ENCODE measurements around the gene ST6GALNAC6. TPM values are rescaled to one million over a fixed set of nuclear protein-coding genes. Genes with fewer than 3 reads are reported as not detected.

Gene ST6GALNAC6
- total and polyA plus RNA-seq, 2 of the 4 experiments (the other 2 are of a cell fraction) = 35.7 to 48.6 TPM

- Histone ChIP-seq H3K23ac (ENCODE audit: low read depth, low read length) (no peak overlapping the region), H2AK9ac (replicated peaks; ENCODE audit: low read depth, low read length, poor library complexity) (peak overlapping the region; percentile 50), H2AK5ac (ENCODE audit: low read depth, low read length) (no peak overlapping the region), H4K8ac (ENCODE audit: low read depth in 2 of 2, low read length in 2 of 2) (no peak overlapping the region), H3K9me3 (ENCODE audit: control insufficient read depth, insufficient read depth, low read length) (no peaks in the 10 kb centered on the region), H3K9ac (ENCODE audit: low read depth, low read length) (no peak overlapping the region), H2BK15ac (ENCODE audit: low read depth, low read length) (no peak overlapping the region), H4K5ac (ENCODE audit: low read depth, low read length) (no peak overlapping the region), H3K36me3 (ENCODE audit: control insufficient read depth, insufficient read depth, low read length) (peaks cover 31% of the 10 kb centered on the region), H3K9me1 (ENCODE audit: insufficient read depth, low read length) (peaks cover 3% of the 10 kb centered on the region; the same call in 1 of the 2 replicates), H4K91ac (ENCODE audit: insufficient read depth, low read depth, low read length) (no peak overlapping the region), H3K27me3 (ENCODE audit: control insufficient read depth, insufficient read depth, low read length) (no peaks in the 10 kb centered on the region), H3K14ac (replicated peaks; ENCODE audit: low read depth, low read length) (no peak overlapping the region), H3K4me3 (ENCODE audit: insufficient read depth, low read depth, low read length) (no peak overlapping the region), H2BK20ac (ENCODE audit: low read depth, low read length) (no peak overlapping the region), H2BK120ac (ENCODE audit: low read depth, low read length) (no peak overlapping the region), H3K4ac (ENCODE audit: low read depth, low read length) (no peak overlapping the region), H4K20me1 (ENCODE audit: insufficient read depth, low read length) (0 out of 2 replicates have a peak, but pooled peaks cover 3% of the 10 kb centered on the region), H3K27ac (ENCODE audit: insufficient read depth, low read length) (no peak overlapping the region), H3K4me1 (ENCODE audit: control insufficient read depth, insufficient read depth, low read length) (no peaks in the 10 kb centered on the region), H2BK5ac (ENCODE audit: low read depth, low read length, poor library complexity, severe bottlenecking) (no peak overlapping the region), H3K79me1 (ENCODE audit: low read depth in 1 of 2, low read length in 2 of 2) (no peaks in the 10 kb centered on the region), H3K18ac (ENCODE audit: low read depth, low read length) (no peak overlapping the region), H3K56ac (ENCODE audit: extremely low read depth, insufficient read depth, low read length) (no peak overlapping the region), H3K4me2 (ENCODE audit: low read depth, low read length) (no peak overlapping the region), H2AFZ (replicated peaks; ENCODE audit: low read length, poor library complexity) (no peak overlapping the region)
- POLR2A ChIA-PET (ENCODE audit: unreplicated experiment) = no interaction called here
- 95% methylated on average over 13 of the region's 30 CpGs; no CpG with 5 or more reads in 1 of the 2 experiments for WGBS, 2 experiments (ENCODE audit: extremely low coverage in 2 of 2, insufficient read length in 1 of 2)
- BruUV-seq (replicated peaks) = no TSS peak
- intact Hi-C loops (cut with micrococcal nuclease) = no loop called here
- in situ Hi-C loops (cut with MboI; ENCODE audit: low sequenced_read_pairs) = no loop called here
- no peak for DNase-seq
- TF ChIP-seq RCOR1 (IDR thresholded peaks at IDR 0.05; ENCODE audit: insufficient replicate concordance, low read length) (no peak), CTCF (conservative IDR thresholded peaks at IDR 0.05; ENCODE audit: low read depth, low read length) (no peak), RFX5 (IDR thresholded peaks at IDR 0.05; ENCODE audit: low read depth, low read length) (no peak)
- CTCF ChIA-PET = no interaction called here
- ATAC-seq (ENCODE audit: low read depth) = no peak
- dilution Hi-C loops (cut with HindIII; ENCODE audit: low sequenced_read_pairs, unreplicated experiment) = no loop called here
Observed at GRCh38 chr9:127867356-127868277, 31.8 kb downstream of the ST6GALNAC6 start.

All from IMR-90 (cell line).